HEK293 (cell line): ENCODE results near the gene PLCB1.
A peak's percentile ranks its signal among the peaks of the same experiment; 100 is the strongest.

Experiments
- FEZF1 ChIP-seq: fragments of 450-650 bp; formaldehyde crosslinking; IDR thresholded peaks from 2 replicates; pipeline ENCODE4 v1.5.1; 2016; ENCODE audit warnings: missing biosample characterization, missing genetic modification characterization
- SCRT2 ChIP-seq: fragments of 450-650 bp; formaldehyde crosslinking; IDR thresholded peaks from 2 replicates; pipeline ENCODE4 v1.5.1; 2016; ENCODE audit warnings: missing biosample characterization, missing genetic modification characterization
- ZEB2 ChIP-seq: fragments of 450-650 bp; formaldehyde crosslinking; IDR thresholded peaks from 2 replicates; pipeline ENCODE4 v1.5.1; 2016; ENCODE audit warnings: missing biosample characterization, missing genetic modification characterization
- ZNF19 ChIP-seq: fragments of 450-650 bp; formaldehyde crosslinking; IDR thresholded peaks from 2 replicates; pipeline ENCODE4; 2016; ENCODE audit warnings: missing biosample characterization, missing genetic modification characterization, low read depth
- ZNF223 ChIP-seq: fragments of 450-650 bp; formaldehyde crosslinking; IDR thresholded peaks from 2 replicates; pipeline ENCODE4 v1.5.1; 2016; ENCODE audit warnings: missing biosample characterization, missing genetic modification characterization
- ZNF423 ChIP-seq: fragments of 450-650 bp; formaldehyde crosslinking; IDR thresholded peaks from 2 replicates; pipeline ENCODE4 v1.5.1; 2016; ENCODE audit warnings: missing biosample characterization, missing genetic modification characterization
- ZNF473 ChIP-seq: fragments of 450-650 bp; formaldehyde crosslinking; IDR thresholded peaks from 2 replicates; pipeline ENCODE4 v1.5.1; 2017; ENCODE audit warnings: missing biosample characterization, missing genetic modification characterization
- ZNF529 ChIP-seq: fragments of 450-650 bp; formaldehyde crosslinking; IDR thresholded peaks from 2 replicates; pipeline ENCODE4 v1.5.1; 2017; ENCODE audit warnings: missing genetic modification characterization, missing biosample characterization; ENCODE audit not compliant: insufficient replicate concordance
- ZNF629 ChIP-seq: fragments of 450-650 bp; formaldehyde crosslinking; IDR thresholded peaks from 2 replicates; pipeline ENCODE4 v1.5.1; 2017; ENCODE audit warnings: missing biosample characterization, missing genetic modification characterization
- ZNF830 ChIP-seq: fragments of 450-650 bp; IDR thresholded peaks from 2 replicates; pipeline ENCODE4 v1.5.0; 2018; ENCODE audit warnings: missing biosample characterization, missing genetic modification characterization, low read depth, mild to moderate bottlenecking, moderate library complexity
- TF ChIP-seq, protein P1 (sequence below): fragments of 450-650 bp; formaldehyde crosslinking; IDR thresholded peaks from 2 replicates; pipeline ENCODE4 v1.5.1; 2016; ENCODE audit warnings: missing biosample characterization, missing genetic modification characterization
- TF ChIP-seq, protein P2 (sequence below): fragments of 450-650 bp; formaldehyde crosslinking; IDR thresholded peaks from 2 replicates; pipeline ENCODE4 v1.5.1; 2017; ENCODE audit warnings: missing biosample characterization, missing genetic modification characterization
- TF ChIP-seq, protein P3 (sequence below): fragments of 450-650 bp; formaldehyde crosslinking; IDR thresholded peaks from 2 replicates; pipeline ENCODE4 v1.5.1; 2017; ENCODE audit warnings: missing biosample characterization, mild to moderate bottlenecking, missing genetic modification characterization, moderate library complexity
- TF ChIP-seq, protein P4 (sequence below): fragments of 450-650 bp; formaldehyde crosslinking; IDR thresholded peaks from 2 replicates; pipeline ENCODE4 v1.5.1; 2016; ENCODE audit warnings: missing biosample characterization, missing genetic modification characterization
- TF ChIP-seq, protein P5 (sequence below): fragments of 450-650 bp; formaldehyde crosslinking; IDR thresholded peaks from 2 replicates; pipeline ENCODE4 v1.5.1; 2017; ENCODE audit warnings: missing biosample characterization, missing genetic modification characterization
- TF ChIP-seq, protein P6 (sequence below): fragments of 450-650 bp; IDR thresholded peaks from 2 replicates; pipeline ENCODE4 v1.5.1; 2018; ENCODE audit warnings: missing biosample characterization, mild to moderate bottlenecking, missing genetic modification characterization
- TF ChIP-seq, protein P7 (sequence below): fragments of 450-650 bp; formaldehyde crosslinking; IDR thresholded peaks from 2 replicates; pipeline ENCODE4 v1.5.1; 2016; ENCODE audit warnings: missing biosample characterization, missing genetic modification characterization
- TF ChIP-seq, protein P8 (sequence below): fragments of 450-650 bp; formaldehyde crosslinking; IDR thresholded peaks from 2 replicates; pipeline ENCODE4 v1.5.1; 2016; ENCODE audit warnings: missing biosample characterization, missing genetic modification characterization

PLCB1 gene

DNA sequence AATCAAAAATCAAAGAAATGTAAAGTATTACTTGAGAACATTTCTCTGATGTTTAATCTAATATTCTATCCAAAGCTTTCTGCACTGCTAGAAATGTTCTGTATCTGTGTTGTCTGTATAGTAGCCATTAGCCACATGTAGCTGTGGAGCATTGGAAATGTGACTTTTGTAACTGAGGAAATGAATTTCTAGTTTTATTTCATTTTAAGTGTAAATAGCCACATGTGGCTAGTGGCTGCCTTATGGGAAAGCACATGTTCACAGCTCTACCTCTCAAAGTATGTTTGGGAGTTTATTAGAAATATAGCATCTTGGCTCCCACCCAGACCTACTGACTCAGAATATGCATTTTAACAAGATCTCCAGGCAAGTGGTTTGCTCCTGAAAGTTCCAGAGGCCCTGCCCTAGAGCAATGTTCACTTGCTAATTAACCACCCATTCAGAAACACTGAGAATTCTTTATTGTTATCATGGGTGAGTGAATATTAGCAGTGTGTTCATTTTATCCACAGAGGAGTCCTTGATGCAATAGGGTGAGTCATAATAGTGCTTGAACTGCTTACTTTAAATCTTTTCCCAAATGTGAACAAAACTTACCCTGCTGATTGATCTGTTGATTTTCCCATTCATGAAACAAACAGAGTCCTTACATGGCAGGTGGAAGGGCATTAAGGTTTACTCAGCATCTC, 282.7 kb downstream of the PLCB1 start (continued):
- TF ChIP-seq, protein P1, sequence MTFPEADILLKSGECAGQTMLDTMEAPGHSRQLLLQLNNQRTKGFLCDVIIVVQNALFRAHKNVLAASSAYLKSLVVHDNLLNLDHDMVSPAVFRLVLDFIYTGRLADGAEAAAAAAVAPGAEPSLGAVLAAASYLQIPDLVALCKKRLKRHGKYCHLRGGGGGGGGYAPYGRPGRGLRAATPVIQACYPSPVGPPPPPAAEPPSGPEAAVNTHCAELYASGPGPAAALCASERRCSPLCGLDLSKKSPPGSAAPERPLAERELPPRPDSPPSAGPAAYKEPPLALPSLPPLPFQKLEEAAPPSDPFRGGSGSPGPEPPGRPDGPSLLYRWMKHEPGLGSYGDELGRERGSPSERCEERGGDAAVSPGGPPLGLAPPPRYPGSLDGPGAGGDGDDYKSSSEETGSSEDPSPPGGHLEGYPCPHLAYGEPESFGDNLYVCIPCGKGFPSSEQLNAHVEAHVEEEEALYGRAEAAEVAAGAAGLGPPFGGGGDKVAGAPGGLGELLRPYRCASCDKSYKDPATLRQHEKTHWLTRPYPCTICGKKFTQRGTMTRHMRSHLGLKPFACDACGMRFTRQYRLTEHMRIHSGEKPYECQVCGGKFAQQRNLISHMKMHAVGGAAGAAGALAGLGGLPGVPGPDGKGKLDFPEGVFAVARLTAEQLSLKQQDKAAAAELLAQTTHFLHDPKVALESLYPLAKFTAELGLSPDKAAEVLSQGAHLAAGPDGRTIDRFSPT (tag by site-specific recombination) = peak; percentile 69
- TF ChIP-seq ZEB2 (tag by site-specific recombination) (peak; percentile 54; the same call in 1 of the 2 replicates), FEZF1 (tag by site-specific recombination) (peak; percentile 92), ZNF529 (tag by site-specific recombination) (no peak), ZNF223 (tag by site-specific recombination) (no peak), ZNF830 (tag by site-specific recombination) (no peak), ZNF423 (tag by site-specific recombination) (no peak), ZNF629 (tag by site-specific recombination) (peak; percentile 57; the same call in 1 of the 2 replicates), ZNF473 (tag by site-specific recombination) (no peak), SCRT2 (tag by site-specific recombination) (peak; percentile 66), ZNF19 (tag by site-specific recombination) (0 out of 2 replicates have a peak, but pooled peaks have one; percentile 48)
- TF ChIP-seq, protein P2, sequence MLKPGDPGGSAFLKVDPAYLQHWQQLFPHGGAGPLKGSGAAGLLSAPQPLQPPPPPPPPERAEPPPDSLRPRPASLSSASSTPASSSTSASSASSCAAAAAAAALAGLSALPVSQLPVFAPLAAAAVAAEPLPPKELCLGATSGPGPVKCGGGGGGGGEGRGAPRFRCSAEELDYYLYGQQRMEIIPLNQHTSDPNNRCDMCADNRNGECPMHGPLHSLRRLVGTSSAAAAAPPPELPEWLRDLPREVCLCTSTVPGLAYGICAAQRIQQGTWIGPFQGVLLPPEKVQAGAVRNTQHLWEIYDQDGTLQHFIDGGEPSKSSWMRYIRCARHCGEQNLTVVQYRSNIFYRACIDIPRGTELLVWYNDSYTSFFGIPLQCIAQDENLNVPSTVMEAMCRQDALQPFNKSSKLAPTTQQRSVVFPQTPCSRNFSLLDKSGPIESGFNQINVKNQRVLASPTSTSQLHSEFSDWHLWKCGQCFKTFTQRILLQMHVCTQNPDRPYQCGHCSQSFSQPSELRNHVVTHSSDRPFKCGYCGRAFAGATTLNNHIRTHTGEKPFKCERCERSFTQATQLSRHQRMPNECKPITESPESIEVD (tag by site-specific recombination) = peak; percentile 95
- TF ChIP-seq, protein P3, sequence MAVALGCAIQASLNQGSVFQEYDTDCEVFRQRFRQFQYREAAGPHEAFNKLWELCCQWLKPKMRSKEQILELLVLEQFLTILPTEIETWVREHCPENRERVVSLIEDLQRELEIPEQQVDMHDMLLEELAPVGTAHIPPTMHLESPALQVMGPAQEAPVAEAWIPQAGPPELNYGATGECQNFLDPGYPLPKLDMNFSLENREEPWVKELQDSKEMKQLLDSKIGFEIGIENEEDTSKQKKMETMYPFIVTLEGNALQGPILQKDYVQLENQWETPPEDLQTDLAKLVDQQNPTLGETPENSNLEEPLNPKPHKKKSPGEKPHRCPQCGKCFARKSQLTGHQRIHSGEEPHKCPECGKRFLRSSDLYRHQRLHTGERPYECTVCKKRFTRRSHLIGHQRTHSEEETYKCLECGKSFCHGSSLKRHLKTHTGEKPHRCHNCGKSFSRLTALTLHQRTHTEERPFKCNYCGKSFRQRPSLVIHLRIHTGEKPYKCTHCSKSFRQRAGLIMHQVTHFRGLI = no peak
- TF ChIP-seq, protein P4, sequence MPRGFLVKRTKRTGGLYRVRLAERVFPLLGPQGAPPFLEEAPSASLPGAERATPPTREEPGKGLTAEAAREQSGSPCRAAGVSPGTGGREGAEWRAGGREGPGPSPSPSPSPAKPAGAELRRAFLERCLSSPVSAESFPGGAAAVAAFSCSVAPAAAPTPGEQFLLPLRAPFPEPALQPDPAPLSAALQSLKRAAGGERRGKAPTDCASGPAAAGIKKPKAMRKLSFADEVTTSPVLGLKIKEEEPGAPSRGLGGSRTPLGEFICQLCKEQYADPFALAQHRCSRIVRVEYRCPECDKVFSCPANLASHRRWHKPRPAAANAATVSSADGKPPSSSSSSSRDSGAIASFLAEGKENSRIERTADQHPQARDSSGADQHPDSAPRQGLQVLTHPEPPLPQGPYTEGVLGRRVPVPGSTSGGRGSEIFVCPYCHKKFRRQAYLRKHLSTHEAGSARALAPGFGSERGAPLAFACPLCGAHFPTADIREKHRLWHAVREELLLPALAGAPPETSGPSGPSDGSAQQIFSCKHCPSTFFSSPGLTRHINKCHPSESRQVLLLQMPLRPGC (tag by site-specific recombination) = peak; percentile 60
- TF ChIP-seq, protein P5, sequence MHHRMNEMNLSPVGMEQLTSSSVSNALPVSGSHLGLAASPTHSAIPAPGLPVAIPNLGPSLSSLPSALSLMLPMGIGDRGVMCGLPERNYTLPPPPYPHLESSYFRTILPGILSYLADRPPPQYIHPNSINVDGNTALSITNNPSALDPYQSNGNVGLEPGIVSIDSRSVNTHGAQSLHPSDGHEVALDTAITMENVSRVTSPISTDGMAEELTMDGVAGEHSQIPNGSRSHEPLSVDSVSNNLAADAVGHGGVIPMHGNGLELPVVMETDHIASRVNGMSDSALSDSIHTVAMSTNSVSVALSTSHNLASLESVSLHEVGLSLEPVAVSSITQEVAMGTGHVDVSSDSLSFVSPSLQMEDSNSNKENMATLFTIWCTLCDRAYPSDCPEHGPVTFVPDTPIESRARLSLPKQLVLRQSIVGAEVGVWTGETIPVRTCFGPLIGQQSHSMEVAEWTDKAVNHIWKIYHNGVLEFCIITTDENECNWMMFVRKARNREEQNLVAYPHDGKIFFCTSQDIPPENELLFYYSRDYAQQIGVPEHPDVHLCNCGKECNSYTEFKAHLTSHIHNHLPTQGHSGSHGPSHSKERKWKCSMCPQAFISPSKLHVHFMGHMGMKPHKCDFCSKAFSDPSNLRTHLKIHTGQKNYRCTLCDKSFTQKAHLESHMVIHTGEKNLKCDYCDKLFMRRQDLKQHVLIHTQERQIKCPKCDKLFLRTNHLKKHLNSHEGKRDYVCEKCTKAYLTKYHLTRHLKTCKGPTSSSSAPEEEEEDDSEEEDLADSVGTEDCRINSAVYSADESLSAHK (tag by site-specific recombination) = 0 out of 2 replicates have a peak, but pooled peaks have one; percentile 13
- TF ChIP-seq, protein P6, sequence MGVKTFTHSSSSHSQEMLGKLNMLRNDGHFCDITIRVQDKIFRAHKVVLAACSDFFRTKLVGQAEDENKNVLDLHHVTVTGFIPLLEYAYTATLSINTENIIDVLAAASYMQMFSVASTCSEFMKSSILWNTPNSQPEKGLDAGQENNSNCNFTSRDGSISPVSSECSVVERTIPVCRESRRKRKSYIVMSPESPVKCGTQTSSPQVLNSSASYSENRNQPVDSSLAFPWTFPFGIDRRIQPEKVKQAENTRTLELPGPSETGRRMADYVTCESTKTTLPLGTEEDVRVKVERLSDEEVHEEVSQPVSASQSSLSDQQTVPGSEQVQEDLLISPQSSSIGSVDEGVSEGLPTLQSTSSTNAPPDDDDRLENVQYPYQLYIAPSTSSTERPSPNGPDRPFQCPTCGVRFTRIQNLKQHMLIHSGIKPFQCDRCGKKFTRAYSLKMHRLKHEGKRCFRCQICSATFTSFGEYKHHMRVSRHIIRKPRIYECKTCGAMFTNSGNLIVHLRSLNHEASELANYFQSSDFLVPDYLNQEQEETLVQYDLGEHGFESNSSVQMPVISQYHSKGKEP (tag by site-specific recombination) = peak; percentile 20; the same call in 1 of the 2 replicates
- TF ChIP-seq, protein P7, sequence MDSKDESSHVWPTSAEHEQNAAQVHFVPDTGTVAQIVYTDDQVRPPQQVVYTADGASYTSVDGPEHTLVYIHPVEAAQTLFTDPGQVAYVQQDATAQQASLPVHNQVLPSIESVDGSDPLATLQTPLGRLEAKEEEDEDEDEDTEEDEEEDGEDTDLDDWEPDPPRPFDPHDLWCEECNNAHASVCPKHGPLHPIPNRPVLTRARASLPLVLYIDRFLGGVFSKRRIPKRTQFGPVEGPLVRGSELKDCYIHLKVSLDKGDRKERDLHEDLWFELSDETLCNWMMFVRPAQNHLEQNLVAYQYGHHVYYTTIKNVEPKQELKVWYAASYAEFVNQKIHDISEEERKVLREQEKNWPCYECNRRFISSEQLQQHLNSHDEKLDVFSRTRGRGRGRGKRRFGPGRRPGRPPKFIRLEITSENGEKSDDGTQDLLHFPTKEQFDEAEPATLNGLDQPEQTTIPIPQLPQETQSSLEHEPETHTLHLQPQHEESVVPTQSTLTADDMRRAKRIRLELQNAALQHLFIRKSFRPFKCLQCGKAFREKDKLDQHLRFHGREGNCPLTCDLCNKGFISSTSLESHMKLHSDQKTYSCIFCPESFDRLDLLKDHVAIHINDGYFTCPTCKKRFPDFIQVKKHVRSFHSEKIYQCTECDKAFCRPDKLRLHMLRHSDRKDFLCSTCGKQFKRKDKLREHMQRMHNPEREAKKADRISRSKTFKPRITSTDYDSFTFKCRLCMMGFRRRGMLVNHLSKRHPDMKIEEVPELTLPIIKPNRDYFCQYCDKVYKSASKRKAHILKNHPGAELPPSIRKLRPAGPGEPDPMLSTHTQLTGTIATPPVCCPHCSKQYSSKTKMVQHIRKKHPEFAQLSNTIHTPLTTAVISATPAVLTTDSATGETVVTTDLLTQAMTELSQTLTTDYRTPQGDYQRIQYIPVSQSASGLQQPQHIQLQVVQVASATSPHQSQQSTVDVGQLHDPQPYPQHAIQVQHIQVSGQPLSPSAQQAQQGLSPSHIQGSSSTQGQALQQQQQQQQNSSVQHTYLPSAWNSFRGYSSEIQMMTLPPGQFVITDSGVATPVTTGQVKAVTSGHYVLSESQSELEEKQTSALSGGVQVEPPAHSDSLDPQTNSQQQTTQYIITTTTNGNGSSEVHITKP (tag by site-specific recombination) = peak; percentile 79
- TF ChIP-seq, protein P8, sequence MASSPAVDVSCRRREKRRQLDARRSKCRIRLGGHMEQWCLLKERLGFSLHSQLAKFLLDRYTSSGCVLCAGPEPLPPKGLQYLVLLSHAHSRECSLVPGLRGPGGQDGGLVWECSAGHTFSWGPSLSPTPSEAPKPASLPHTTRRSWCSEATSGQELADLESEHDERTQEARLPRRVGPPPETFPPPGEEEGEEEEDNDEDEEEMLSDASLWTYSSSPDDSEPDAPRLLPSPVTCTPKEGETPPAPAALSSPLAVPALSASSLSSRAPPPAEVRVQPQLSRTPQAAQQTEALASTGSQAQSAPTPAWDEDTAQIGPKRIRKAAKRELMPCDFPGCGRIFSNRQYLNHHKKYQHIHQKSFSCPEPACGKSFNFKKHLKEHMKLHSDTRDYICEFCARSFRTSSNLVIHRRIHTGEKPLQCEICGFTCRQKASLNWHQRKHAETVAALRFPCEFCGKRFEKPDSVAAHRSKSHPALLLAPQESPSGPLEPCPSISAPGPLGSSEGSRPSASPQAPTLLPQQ = 0 out of 2 replicates have a peak, but pooled peaks have one; percentile 17
